OCI-LY7 (cell line): Measurements from ENCODE around the gene FHOD3. TPM values are rescaled to one million over a fixed set of nuclear protein-coding genes. Genes with fewer than 3 reads are reported as not detected.

Source experiments
- BruUV-seq: library from RNA; stranded (reverse); fragments of 400-500 nt; replicated peaks from 2 replicates; lab custom pipeline; 2021; lab: Mats Ljungman, UMichigan
- CTCF ChIA-PET: fragments of 300-600 bp; sonication (Branson Sonifier 250); formaldehyde crosslinking; loops from one replicate; lab custom pipeline; 2022; ENCODE audit warnings: antibody characterized with exemption; ENCODE audit not compliant: unreplicated experiment; lab: Charles Lee
- POLR2A ChIA-PET: fragments of 300-600 bp; sonication (Branson Sonifier 250); formaldehyde crosslinking; loops from one replicate; lab custom pipeline; 2022; ENCODE audit warnings: antibody characterized with exemption; lab: Charles Lee
- DNase-seq: peaks from one replicate; pipeline ENCODE4 v3.0.0-alpha.2; 2015; ENCODE audit warnings: low spot score
- H2AFZ ChIP-seq: fragments of 200-600 bp; sonication (generic), shearing (Covaris generic); 2 replicates; pipeline ENCODE4 v1.6.1; 2014; ENCODE audit warnings: mild to moderate bottlenecking, antibody characterized with exemption, low read length, moderate library complexity
- H3K27ac ChIP-seq: fragments of 200-600 bp; sonication (generic); 2 replicates; pipeline ENCODE4 v1.5.1; 2014; ENCODE audit warnings: mixed run types, low read depth, mild to moderate bottlenecking, moderate library complexity, low read length, inconsistent platforms; ENCODE audit not compliant: poor library complexity, severe bottlenecking
- H3K36me3 ChIP-seq: fragments of 200-600 bp; sonication (generic); 2 replicates; pipeline ENCODE4 v1.6.1; 2014; ENCODE audit warnings: mild to moderate bottlenecking, antibody characterized with exemption, low read length, moderate library complexity, mixed read lengths; ENCODE audit not compliant: insufficient read depth
- H3K4me1 ChIP-seq: fragments of 200-600 bp; sonication (generic); 2 replicates; pipeline ENCODE4 v1.5.1; 2014; ENCODE audit warnings: mild to moderate bottlenecking, low read length; ENCODE audit not compliant: insufficient read depth, poor library complexity, severe bottlenecking
- H3K4me2 ChIP-seq: fragments of 200-600 bp; sonication (generic); 2 replicates; pipeline ENCODE4 v1.6.1; 2014; ENCODE audit warnings: mild to moderate bottlenecking, low read length
- H3K4me3 ChIP-seq: fragments of 200-600 bp; sonication (generic); 2 replicates; pipeline ENCODE4 v1.5.1; 2014; ENCODE audit warnings: mild to moderate bottlenecking, low read depth, low read length; ENCODE audit not compliant: poor library complexity, severe bottlenecking
- H3K79me2 ChIP-seq: fragments of 200-600 bp; sonication (generic); 2 replicates; pipeline ENCODE4 v1.6.1; 2016; ENCODE audit warnings: low read depth, mild to moderate bottlenecking, low read length, moderate library complexity, mixed read lengths; ENCODE audit not compliant: insufficient read depth
- H3K9me2 ChIP-seq: fragments of 200-600 bp; sonication (generic); 2 replicates; pipeline ENCODE4 v1.6.1; 2016; ENCODE audit warnings: mild to moderate bottlenecking, low read length, mixed read lengths; ENCODE audit not compliant: insufficient read depth
- H3K9me3 ChIP-seq: fragments of 200-600 bp; sonication (generic); 2 replicates; pipeline ENCODE4 v1.6.1; 2014; ENCODE audit warnings: mild to moderate bottlenecking, mixed run types, low read length, mixed read lengths
- H4K20me1 ChIP-seq: fragments of 200-600 bp; sonication (generic); 2 replicates; pipeline ENCODE4 v1.6.1; 2014; ENCODE audit warnings: mild to moderate bottlenecking, antibody characterized with exemption, low read length, moderate library complexity, mixed read lengths; ENCODE audit not compliant: insufficient read depth
- CTCF ChIP-seq: fragments of 200-600 bp; sonication (generic); conservative IDR thresholded peaks from 2 replicates; pipeline ENCODE4 v1.5.1; 2014; ENCODE audit warnings: mild to moderate bottlenecking, antibody characterized with exemption, low read length, moderate library complexity, mixed read lengths
- EZH2phosphoT487 ChIP-seq: fragments of 200-600 bp; sonication (generic); IDR thresholded peaks from 2 replicates; pipeline ENCODE4 v1.6.1; 2018; ENCODE audit warnings: low read depth, borderline replicate concordance, mild to moderate bottlenecking, mixed run types, antibody characterized with exemption, low read length, moderate library complexity, mixed read lengths
- intact Hi-C: fragments of 100-400 bp; cut with micrococcal nuclease; formaldehyde crosslinking; loops from one replicate; pipeline ENCODE4 v1.10.0; 2022; ENCODE audit not compliant: unreplicated experiment
- total RNA-seq, 2 experiments: library from RNA; depleted of rRNA in 1 of 2; stranded (reverse); fragments of >200 nt in 1 of 2; shearing (Covaris generic) in 1 of 2; gene quantifications; 2 replicates each; pipeline ENCODE4 v1.2.3, GENCODE V29; 2014 to 2022

FHOD3 gene
- total RNA-seq, 2 experiments from 2014 or later: 0.06 to 2.4 TPM

DNA sequence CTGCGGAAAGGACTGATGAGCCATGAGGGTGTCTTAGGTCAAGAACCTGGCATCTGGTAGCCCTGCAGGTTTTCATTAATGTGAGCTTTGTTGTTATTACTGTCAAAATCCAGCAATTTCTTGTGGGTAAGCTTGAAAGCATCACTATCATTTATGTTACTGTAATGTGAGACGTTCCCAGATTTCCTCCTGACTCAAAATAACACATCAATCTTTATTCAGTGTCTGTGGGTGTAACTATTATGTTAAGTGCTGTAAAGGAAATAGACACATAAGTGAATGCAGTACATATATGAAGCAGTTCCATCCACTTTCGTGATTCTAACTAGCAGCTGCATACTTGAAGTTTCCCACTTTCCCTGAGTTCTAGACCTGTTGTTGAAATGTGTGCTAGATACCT, 89.8 kb downstream of the FHOD3 start:
- DNase-seq: no peak
- Histone ChIP-seq H2AFZ (no peak overlapping the region), H3K36me3 (no peaks in the 10 kb centered on the region), H3K9me3 (no peaks in the 10 kb centered on the region), H3K4me2 (no peak overlapping the region), H4K20me1 (no peaks in the 10 kb centered on the region), H3K27ac (no peak overlapping the region), H3K4me1 (no peaks in the 10 kb centered on the region), H3K9me2 (no peaks in the 10 kb centered on the region), H3K4me3 (no peak overlapping the region), H3K79me2 (no peaks in the 10 kb centered on the region)
- TF ChIP-seq EZH2phosphoT487 (no peak), CTCF (no peak)
- intact Hi-C loops: no loop called here
- no TSS peak for BruUV-seq
- POLR2A ChIA-PET: no interaction called here
- CTCF ChIA-PET: no interaction called here

- Histone ChIP-seq H4K20me1 (no peaks in the 10 kb centered on the region), H2AFZ (no peak overlapping the region), H3K4me1 (no peaks in the 10 kb centered on the region), H3K9me3 (no peaks in the 10 kb centered on the region), H3K4me2 (no peak overlapping the region), H3K79me2 (no peaks in the 10 kb centered on the region), H3K27ac (no peak overlapping the region), H3K9me2 (no peaks in the 10 kb centered on the region), H3K36me3 (no peaks in the 10 kb centered on the region), H3K4me3 (no peak overlapping the region)
- no peak for DNase-seq
- ChIA-PET CTCF (no interaction called here), POLR2A (no interaction called here)
- intact Hi-C loops: no loop called here
- BruUV-seq: no TSS peak
- TF ChIP-seq CTCF (no peak), EZH2phosphoT487 (no peak)
Observed at GRCh38 chr18:36388310-36388709, 90.8 kb downstream of the FHOD3 start.

DNA sequence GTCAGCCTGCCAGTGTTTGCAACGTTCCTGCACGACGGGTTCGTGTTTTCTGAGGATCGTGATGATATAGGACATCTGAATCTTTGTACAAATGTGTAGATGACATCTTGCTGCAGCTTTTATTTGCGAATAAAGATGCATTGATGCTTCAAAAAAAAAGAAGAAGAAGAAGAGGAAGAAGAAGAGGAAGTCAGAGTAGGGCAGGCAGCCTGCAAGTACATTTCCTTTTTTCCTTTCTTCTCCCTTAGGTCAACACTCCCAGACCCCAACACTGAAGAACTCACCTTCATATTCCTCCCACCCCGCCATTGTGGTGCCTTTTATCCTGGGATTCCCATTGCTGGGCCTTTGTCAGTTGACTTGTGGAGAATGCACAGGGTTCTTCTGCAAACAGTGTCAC, 91.5 kb downstream of the FHOD3 start:
- intact Hi-C loops: no loop called here
- H3K79me2 ChIP-seq: no peaks in the 10 kb centered on the region
- H3K27ac ChIP-seq: no peak overlapping the region
- H2AFZ ChIP-seq: no peak overlapping the region
- no peaks in the 10 kb centered on the region for H3K9me3 ChIP-seq
- H3K4me2 ChIP-seq: no peak overlapping the region
- TF ChIP-seq EZH2phosphoT487 (no peak), CTCF (no peak)
- H4K20me1 ChIP-seq: no peaks in the 10 kb centered on the region
- no TSS peak for BruUV-seq
- CTCF ChIA-PET: no interaction called here
- H3K9me2 ChIP-seq: no peaks in the 10 kb centered on the region
- no peaks in the 10 kb centered on the region for H3K4me1 ChIP-seq
- H3K36me3 ChIP-seq: no peaks in the 10 kb centered on the region
- no peak for DNase-seq
- H3K4me3 ChIP-seq: no peak overlapping the region
- POLR2A ChIA-PET: no interaction called here
